VCaP (cell line): ENCODE results near the gene EBF4.
"Not testable (repeated sequence)": the region's sequence is repeated elsewhere in the genome, so short reads cannot be mapped to it uniquely, and the experiment has no call there.

Experiments used
- H3K27ac ChIP-seq: fragments of 450-650 bp; 2 replicates; pipeline ENCODE4 v1.5.1; 2017
- TF ChIP-seq, protein P1 (sequence below): fragments of 450-650 bp; conservative IDR thresholded peaks from 2 replicates; pipeline ENCODE4 v1.5.1; 2017; ENCODE audit warnings: mild to moderate bottlenecking, moderate library complexity

The EBF4 gene

DNA sequence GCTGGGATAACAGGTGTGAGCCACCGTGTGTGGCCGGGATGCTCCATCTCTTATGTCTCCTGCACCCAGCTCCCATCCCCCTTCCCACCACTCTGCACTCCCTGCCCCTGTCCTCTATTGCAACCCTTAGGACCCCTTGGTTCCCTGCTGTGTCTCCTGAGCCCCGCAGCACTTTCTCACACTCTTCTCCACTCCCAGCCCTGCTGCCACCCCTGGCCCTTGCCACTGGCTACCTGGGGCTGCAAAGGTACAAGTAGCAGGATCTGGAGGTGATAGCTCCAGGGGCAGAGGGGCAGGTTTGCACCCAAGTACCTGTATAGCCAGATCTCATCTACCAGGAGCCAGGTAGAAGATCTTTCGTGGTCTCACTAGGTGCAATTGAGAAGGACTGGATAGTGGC, 114.4 kb downstream of the EBF4 start:
- no peak overlapping the region for H3K27ac ChIP-seq
- TF ChIP-seq, protein P1, sequence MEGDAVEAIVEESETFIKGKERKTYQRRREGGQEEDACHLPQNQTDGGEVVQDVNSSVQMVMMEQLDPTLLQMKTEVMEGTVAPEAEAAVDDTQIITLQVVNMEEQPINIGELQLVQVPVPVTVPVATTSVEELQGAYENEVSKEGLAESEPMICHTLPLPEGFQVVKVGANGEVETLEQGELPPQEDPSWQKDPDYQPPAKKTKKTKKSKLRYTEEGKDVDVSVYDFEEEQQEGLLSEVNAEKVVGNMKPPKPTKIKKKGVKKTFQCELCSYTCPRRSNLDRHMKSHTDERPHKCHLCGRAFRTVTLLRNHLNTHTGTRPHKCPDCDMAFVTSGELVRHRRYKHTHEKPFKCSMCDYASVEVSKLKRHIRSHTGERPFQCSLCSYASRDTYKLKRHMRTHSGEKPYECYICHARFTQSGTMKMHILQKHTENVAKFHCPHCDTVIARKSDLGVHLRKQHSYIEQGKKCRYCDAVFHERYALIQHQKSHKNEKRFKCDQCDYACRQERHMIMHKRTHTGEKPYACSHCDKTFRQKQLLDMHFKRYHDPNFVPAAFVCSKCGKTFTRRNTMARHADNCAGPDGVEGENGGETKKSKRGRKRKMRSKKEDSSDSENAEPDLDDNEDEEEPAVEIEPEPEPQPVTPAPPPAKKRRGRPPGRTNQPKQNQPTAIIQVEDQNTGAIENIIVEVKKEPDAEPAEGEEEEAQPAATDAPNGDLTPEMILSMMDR: no peak

DNA sequence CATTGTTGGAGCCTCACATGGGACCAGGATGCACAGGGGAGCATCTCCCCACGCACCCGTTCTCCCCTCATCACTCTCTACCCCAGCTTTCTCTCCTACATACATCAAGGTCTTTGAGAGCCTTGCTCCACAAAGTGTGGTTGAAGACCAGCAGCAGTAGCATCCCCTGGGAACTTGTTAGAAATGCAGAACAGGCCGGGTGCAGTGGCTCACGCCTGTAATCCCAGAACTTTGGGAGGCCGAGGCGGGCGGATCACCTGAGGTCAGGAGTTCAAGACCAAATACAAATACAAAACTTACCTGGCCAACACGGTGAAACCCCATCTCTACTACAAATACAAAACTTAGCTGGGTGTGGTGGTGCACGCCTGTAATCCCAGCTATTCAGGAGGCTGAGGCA, 115.3 kb downstream of the EBF4 start:
- H3K27ac ChIP-seq: not testable (repeated sequence)

DNA sequence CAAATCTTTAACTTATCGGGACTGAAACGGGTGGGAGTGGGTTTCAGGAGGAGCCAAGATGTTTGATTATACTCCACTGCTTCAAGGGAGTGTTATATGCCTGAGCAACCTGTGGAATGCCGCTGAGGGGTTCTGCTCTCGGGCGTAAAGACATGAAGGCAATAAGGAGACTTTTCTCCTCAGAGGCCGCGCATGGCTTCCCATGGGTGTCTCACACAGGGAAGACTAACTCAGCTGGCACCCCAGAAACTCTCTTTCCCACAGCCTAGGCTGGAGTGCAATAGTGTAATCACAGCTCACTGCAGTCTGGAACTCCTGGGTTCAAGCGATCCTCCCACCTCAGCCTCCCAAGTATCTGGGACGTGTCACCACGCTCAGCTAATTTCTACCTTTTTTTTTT, 117.1 kb downstream of the EBF4 start:
- H3K27ac ChIP-seq: no peak overlapping the region

More for the DNA sequence above, 117.1 kb downstream of the EBF4 start:
- TF ChIP-seq, protein P1: no peak
